Fibroblast of mammary gland (primary cell): ENCODE measurements around the gene ZNHIT1.

Source experiments
- DNase-seq: peaks from one replicate; pipeline ENCODE4 v3.0.0-alpha.2; 2010; ENCODE audit warnings: low read depth
- H3K4me3 ChIP-seq: 2 replicates; pipeline ENCODE4 v1.5.1; 2011; ENCODE audit warnings: low read depth, mild to moderate bottlenecking, low read length, moderate library complexity; ENCODE audit not compliant: control insufficient read depth
- TF ChIP-seq, protein P1 (sequence below): conservative IDR thresholded peaks from 2 replicates; pipeline ENCODE4 v1.5.1; 2011; ENCODE audit warnings: low read depth, low read length, inconsistent platforms; ENCODE audit not compliant: control insufficient read depth, insufficient read depth

Gene ZNHIT1

DNA sequence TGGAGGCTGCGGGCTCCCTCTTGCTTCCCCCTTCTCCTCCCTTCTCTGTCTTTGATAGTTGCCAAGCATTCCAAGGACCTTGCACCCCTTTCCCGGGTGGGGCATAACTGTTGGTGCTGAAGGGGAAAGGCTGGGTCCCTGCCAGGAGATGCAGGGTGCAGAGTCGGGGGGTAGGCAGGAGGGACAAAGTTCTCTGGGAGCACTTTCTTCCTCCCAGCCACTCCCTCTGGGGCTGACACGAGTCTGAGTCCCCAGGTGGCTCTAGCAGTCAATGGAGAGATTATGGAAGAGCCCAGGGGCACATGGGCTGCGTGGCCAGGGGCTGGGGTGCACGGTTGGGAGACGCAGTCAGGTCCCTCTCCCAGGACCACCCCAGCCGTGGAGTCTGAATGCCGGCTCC, 17.6 kb downstream of the ZNHIT1 start:
- H3K4me3 ChIP-seq, result no peak overlapping the region
- TF ChIP-seq, protein P1, sequence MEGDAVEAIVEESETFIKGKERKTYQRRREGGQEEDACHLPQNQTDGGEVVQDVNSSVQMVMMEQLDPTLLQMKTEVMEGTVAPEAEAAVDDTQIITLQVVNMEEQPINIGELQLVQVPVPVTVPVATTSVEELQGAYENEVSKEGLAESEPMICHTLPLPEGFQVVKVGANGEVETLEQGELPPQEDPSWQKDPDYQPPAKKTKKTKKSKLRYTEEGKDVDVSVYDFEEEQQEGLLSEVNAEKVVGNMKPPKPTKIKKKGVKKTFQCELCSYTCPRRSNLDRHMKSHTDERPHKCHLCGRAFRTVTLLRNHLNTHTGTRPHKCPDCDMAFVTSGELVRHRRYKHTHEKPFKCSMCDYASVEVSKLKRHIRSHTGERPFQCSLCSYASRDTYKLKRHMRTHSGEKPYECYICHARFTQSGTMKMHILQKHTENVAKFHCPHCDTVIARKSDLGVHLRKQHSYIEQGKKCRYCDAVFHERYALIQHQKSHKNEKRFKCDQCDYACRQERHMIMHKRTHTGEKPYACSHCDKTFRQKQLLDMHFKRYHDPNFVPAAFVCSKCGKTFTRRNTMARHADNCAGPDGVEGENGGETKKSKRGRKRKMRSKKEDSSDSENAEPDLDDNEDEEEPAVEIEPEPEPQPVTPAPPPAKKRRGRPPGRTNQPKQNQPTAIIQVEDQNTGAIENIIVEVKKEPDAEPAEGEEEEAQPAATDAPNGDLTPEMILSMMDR, result no peak
- no peak for DNase-seq

DNA sequence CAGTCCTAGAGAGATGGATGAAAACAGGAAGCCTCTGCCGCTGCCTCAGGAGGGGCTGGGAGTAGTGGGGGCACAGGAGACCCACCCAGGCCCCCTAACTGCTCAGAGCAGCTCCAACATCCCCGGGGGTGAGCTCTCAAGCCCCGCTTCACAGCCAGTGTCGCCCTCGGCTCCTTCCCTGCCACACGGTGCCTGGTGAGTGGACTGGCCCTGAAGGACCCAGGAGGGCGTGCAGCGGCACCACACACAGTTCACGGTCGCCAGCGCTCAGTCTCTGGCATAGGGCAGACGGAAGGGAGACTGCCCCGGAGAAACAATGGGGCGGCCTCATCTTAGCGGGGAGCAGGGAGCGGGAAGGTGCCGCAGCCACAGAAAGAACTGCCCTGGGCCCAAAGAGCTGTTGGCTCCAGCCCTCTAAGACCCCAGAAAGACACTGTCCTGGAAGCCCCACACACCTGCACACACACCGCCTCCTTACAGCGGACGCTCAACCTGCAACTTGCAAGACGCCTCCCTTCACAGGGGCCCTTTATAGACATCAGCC, 18.4 kb downstream of the ZNHIT1 start:
- no peak for DNase-seq
- H3K4me3 ChIP-seq, result no peak overlapping the region

DNA sequence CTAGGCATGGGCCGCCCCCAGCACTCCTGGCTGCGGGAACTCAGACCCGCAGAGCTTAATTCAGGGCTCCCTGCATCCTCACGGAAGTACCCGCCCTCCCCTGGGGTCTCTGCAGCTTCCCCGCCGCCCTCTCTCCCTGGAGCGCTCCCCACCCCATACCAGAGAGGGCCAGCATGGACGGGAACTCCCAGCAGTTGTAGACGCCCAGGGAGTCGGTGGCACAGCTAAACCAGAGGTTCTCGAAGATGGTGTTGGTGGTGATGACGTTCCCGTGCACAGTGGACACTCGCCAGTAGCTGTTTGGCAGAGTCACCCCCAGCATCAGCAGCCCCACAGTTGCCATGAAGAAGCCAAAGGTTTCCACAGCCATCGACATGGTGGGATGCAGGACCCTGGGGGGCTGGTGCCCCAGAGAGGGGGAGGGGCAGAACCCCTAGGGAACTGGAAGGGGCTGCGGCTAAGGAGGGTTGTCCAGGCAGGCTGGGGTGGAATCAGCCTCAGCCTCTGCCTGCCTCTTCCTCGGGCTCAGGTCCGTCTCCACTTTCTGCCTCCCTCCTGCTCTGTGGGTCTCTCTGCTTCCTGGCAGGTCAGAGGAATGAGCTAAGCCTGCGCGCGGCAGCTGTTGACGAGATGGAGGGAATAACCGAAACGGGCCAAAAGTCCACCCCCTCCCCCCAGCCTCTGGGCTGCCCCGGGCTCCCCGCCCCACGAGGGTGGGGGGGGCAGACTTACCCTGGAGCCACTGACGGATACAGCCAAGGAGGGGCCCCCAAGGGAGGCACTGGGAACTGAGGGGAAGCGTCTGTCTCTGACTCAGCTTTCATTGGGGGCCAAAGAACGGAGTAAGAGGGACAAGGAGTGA, 19.5 kb downstream of the ZNHIT1 start, which contains the start of gene CLDN15:
TSS of gene CLDN15 (minus strand) at position 597 of the 862 bp plus-strand sequence. CDS start at position 376, 221 bp downstream.
- TF ChIP-seq, protein P1, result no peak
- DNase-seq, result peak; percentile 87
- H3K4me3 ChIP-seq, result no peak within 1 kb of the TSS

More for the DNA sequence above, 18.4 kb downstream of the ZNHIT1 start:
- TF ChIP-seq, protein P1, result no peak

DNA sequence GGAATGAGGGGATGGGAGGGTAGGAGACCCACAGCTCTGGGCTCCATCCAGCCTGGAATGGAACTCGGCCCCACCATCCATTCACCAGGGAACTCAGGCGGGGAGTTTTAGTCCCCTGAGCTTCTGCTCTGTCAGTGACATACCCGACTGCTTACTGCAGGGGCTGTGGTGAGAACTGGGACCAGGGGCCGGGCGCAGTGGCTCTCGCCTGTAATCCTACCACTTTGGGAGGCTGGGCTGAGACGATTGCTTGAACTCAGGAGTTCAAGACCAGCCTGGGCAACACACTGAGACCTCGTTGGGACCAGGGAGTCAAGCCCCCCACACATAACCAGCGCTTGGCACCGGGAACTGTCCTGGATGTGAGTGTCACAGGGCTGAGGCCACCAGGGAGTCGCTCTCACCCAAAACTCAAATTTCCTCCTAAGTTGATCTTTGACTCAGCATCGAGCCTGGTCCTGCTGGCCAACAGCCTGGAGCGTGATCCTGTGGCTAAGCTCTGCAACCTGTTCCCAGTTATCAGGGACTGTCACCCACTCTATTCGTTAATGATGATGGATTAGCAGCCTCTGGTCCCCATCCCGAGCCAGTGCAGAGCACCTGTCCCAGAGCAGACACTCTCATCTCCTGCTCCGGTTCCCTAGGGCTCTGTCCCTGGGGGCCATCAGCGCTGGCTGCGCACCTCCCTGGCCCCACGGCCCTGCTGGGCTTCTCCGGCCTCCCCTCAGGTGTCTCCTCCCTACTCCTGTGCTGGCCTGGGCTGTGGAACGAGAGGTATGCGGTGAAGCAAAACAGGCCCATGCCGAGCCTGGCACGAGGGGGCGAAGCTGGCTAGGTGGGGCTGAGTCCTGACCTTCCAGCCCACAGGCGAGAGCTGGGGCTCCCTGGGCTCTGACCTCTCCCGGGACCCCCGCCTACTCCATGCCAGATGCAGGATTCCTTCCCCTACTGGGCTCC, 20.5 kb downstream of the ZNHIT1 start:
- TF ChIP-seq, protein P1, result no peak
- no peak overlapping the region for H3K4me3 ChIP-seq
- DNase-seq, result peak; percentile 35

DNA sequence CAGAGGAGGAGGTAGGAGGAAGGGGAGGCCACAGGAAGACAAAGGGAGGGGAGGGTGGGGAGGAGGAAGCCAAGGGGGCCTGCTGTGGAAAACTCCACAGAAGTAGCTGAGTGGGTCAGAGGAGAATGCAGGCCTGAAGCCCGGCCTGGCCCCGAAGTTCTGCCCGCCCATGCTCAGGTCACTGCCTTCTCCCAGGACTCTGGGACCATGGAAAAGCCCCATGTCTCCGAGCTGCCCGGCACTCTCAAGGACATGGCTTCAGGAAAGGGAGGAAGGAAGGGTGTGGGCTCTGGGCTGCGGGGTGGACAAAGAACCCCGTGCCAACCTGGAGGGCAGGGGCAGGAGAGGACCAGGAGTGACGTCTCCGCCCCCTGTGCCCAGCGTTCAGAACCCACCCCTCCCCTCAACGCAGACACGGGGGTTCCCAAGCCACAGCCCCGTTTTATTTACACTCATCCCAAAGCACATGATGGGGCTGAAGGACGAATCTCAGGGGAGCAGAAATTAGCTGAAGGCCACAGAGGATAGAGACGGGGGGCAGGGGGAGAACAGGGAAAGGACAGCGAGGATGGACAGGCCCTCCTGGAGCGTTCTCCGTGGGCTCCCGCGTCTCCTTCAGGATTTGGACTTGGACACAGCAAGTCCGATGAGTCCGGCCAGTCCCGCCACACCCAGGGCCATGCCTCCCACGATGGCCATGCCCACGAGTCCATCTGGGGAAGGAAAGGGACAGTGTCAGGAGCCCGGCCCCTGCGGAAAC, 21.4 kb downstream of the ZNHIT1 start:
- H3K4me3 ChIP-seq, result no peak overlapping the region
- DNase-seq, result no peak
- TF ChIP-seq, protein P1, result no peak

DNA sequence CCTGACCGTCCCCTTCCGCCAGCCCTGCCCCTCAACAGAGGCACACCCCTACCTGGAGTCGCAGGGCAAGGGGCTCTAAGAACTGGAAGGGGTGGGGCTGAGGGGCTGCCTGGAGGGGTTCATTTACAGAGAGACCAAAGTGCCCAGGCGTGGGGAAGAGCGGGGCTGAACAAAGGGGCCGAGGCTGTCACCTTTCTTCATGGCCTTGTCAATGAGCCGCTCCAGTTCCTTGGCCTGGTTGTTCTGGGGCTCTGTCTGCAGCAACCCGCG, 21.9 kb downstream of the ZNHIT1 start:
- H3K4me3 ChIP-seq, result no peak overlapping the region
- no peak for DNase-seq
- TF ChIP-seq, protein P1, result no peak
